Stomach (tissue), 4 donors: ENCODE results near the gene TMEM8B.

Experiments used
- CTCF ChIP-seq, 7 experiments: fragments of 450-650 bp in 4 of 7; fragments of 200-600 bp in 3 of 7; sonication (generic) in 3 of 7; IDR thresholded peaks; one replicate each; pipeline ENCODE4 v1.5.1; 2016 to 2019; ENCODE audit warnings: antibody characterized with exemption in 7 of 7, control low read depth in 2 of 7, mild to moderate bottlenecking in 1 of 7
- EP300 ChIP-seq: sonication (generic); formaldehyde crosslinking; IDR thresholded peaks from one replicate; pipeline ENCODE4 v1.6.1; 2017; ENCODE audit warnings: antibody characterized with exemption
- POLR2A ChIP-seq, 4 donors: fragments of 450-650 bp; IDR thresholded peaks; one replicate each; pipeline ENCODE4 v1.6.1; 2016; ENCODE audit warnings: antibody characterized with exemption in 4 of 4, control low read depth in 2 of 4, mild to moderate bottlenecking in 1 of 4, moderate library complexity in 1 of 4
- POLR2AphosphoS5 ChIP-seq, 3 donors: sonication (generic); formaldehyde crosslinking; IDR thresholded peaks; one replicate each; pipeline ENCODE4 v1.6.1; 2016; ENCODE audit warnings: antibody characterized with exemption in 3 of 3

- TF ChIP-seq POLR2A (IDR thresholded peaks at IDR 0.05) (no peak), CTCF (IDR thresholded peaks at IDR 0.05) (no peak), POLR2AphosphoS5 (IDR thresholded peaks at IDR 0.05) (peak in 1 of 3 donors; percentile 7), EP300 (no peak)
Measured at GRCh38 chr9:35859990-35860339, 30.9 kb downstream of the TMEM8B start.
